ENCODE data around the gene HMOX2.

DNA sequence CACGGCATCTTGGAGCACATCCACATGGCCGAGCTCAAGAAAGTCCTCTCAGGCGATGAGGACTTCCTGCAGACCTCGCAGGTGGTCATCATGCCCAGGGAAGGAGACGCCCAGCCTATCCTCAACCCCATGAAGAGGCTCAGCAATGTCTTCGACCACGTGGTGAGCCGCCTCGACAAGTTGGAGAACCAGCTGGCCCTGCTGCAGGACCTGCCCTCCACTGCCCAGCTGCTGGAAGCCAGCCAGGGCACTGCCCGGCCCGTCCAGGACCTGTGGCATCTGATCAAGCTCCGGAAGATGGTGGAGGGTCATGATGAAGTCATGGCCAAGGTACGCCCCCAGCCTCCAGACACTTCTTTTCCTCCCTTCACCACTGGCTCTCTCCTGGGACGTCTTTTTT lies 80.4 kb downstream of the HMOX2 start:
- TF ChIP-seq, protein P1, sequence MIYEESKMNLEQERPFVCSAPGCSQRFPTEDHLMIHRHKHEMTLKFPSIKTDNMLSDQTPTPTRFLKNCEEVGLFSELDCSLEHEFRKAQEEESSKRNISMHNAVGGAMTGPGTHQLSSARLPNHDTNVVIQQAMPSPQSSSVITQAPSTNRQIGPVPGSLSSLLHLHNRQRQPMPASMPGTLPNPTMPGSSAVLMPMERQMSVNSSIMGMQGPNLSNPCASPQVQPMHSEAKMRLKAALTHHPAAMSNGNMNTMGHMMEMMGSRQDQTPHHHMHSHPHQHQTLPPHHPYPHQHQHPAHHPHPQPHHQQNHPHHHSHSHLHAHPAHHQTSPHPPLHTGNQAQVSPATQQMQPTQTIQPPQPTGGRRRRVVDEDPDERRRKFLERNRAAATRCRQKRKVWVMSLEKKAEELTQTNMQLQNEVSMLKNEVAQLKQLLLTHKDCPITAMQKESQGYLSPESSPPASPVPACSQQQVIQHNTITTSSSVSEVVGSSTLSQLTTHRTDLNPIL (CRISPR knock-in tag; IDR thresholded peaks at IDR 0.05; ENCODE audit: low read depth), result no peak
- no peak for TF ChIP-seq ZFP3 (CRISPR knock-in tag; IDR thresholded peaks at IDR 0.05)
- no peak for TF ChIP-seq OSR1 (CRISPR knock-in tag; IDR thresholded peaks at IDR 0.05)
- TF ChIP-seq ZFP30 (CRISPR knock-in tag; IDR thresholded peaks at IDR 0.05), result no peak
- no peak for TF ChIP-seq CSDC2 (CRISPR knock-in tag; IDR thresholded peaks at IDR 0.05)
- TF ChIP-seq SNAI2 (CRISPR knock-in tag; IDR thresholded peaks at IDR 0.05), result no peak
- no peak for TF ChIP-seq TOX (CRISPR knock-in tag; IDR thresholded peaks at IDR 0.05; ENCODE audit: borderline replicate concordance)
- TF ChIP-seq CSRNP3 (CRISPR knock-in tag; IDR thresholded peaks at IDR 0.05), result no peak
- no peak for TF ChIP-seq RARB (CRISPR knock-in tag; IDR thresholded peaks at IDR 0.05)
- TF ChIP-seq ESRRG (CRISPR knock-in tag; IDR thresholded peaks at IDR 0.05), result no peak
- TF ChIP-seq ARNTL (CRISPR knock-in tag; IDR thresholded peaks at IDR 0.05; ENCODE audit: borderline replicate concordance, low read depth), result no peak
- no peak for TF ChIP-seq ISL1 (CRISPR knock-in tag; IDR thresholded peaks at IDR 0.05)
- TF ChIP-seq, protein P2, sequence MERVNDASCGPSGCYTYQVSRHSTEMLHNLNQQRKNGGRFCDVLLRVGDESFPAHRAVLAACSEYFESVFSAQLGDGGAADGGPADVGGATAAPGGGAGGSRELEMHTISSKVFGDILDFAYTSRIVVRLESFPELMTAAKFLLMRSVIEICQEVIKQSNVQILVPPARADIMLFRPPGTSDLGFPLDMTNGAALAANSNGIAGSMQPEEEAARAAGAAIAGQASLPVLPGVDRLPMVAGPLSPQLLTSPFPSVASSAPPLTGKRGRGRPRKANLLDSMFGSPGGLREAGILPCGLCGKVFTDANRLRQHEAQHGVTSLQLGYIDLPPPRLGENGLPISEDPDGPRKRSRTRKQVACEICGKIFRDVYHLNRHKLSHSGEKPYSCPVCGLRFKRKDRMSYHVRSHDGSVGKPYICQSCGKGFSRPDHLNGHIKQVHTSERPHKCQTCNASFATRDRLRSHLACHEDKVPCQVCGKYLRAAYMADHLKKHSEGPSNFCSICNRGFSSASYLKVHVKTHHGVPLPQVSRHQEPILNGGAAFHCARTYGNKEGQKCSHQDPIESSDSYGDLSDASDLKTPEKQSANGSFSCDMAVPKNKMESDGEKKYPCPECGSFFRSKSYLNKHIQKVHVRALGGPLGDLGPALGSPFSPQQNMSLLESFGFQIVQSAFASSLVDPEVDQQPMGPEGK (CRISPR knock-in tag; IDR thresholded peaks at IDR 0.05; ENCODE audit: borderline replicate concordance), result no peak

Measured in SK-N-SH treated with all-trans-retinoic acid at 6 μM for 48 hours (cell line).